ENCODE data around the gene XRN2.

The XRN2 gene

GRCh38 chr20:21301940-21302663 is 1.0 kb upstream of the XRN2 start:
- no peak for DNase-seq

GRCh38 chr20:21302664-21303060 is 469 bp upstream of the XRN2 start:
- DNase-seq: no peak

DNA sequence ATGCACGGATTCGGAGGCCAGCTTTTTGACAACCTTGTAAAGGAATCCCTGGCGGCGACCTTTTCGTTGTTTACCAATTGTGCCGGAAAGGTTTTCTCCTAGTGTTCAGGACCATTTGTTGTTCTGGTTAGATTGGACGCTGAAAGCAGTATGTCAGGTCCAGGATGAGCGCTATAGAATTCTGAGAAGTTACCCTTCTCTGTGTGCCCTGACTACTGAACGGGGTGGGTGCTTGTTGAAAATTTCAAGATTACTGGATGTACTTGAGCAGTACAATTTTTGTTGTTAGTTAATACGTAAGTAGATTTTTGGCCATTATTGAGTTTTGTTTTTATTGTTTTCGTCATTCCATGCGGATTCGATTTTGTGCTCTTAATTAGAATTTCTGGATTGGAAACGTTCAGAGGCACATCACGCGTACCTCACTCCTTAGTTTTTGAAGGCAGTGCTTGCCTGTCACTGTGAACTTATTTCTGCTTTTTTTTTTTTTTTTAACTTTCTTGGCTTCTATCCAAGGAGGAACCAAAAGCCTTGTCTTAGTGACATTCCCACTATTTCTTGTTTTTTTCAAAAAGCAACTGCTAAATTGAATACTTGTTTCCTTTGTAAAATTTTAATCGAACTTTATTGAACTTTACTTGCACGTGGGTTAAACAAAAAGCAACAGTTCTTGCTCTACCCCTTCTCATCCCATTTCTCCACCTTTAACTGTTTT is 898 bp downstream of the XRN2 start:
- peak; percentile 82 for DNase-seq

- DNase-seq: no peak
Observed at GRCh38 chr20:21308340-21308739, 5.2 kb downstream of the XRN2 start.

DNA sequence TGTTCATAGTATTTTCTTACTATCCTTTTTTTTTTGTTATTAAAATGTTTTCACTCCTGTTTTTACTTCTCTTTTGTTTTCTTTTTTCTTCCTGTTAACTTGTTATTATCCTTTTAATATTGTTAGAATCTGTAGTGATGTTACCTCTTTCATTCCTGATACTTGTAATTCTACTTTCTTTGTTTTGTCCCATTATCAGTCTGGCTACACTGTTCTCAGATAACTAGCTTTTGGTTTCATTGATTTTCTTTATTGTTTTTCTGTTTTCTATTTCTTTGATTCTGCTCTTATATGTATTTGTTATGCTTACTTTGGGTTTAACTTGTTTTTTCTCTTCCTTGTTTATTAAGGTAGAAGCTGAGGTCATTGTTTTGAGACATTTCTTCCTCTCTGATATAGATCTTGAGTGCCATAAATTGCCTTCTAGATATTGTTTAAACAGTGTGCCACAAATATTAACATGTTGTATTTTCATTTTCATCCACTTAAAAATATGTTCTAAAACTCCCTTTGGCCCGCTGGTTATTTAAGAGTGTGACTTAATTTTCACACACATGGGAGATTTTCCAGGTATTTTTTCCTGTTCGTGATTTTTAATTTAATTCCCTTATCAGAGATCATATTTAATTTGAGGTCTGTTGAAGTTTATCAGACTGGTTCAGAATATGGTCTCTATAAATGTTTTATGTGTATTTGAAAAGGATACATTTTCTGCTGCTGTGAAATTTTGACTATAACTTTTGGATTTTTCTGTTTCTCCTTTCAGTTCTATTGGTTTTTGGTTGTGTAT is 6.7 kb downstream of the XRN2 start:
- DNase-seq: no peak

- DNase-seq: peak; percentile 44
Observed at GRCh38 chr20:21312813-21313474, 9.8 kb downstream of the XRN2 start.

- DNase-seq: peak; percentile 94
Observed at GRCh38 chr20:21315138-21315537, 12.0 kb downstream of the XRN2 start.

GRCh38 chr20:21322083-21322710 is 19.1 kb downstream of the XRN2 start:
- DNase-seq: no peak

DNA sequence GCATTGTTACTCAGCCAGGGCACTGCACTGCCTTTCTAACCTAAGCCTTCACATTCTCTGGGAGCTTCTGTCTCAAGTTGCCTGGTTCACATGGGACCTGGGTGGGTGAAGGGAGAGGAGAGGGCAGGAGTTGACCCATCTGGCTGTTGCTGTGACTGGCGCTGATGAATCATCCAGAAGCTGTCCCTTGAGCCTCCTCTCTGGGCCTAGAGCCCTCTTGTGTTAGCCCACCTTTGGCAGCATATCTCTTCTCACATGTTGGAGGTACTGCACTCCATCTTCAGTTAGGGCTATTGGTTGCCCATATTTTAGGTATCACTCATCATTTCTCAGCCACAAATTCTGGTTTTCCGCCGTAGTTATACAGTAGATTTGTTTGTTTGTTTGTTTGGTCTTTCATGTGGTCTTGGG is 19.8 kb downstream of the XRN2 start:
- peak; percentile 21 for DNase-seq

DNA sequence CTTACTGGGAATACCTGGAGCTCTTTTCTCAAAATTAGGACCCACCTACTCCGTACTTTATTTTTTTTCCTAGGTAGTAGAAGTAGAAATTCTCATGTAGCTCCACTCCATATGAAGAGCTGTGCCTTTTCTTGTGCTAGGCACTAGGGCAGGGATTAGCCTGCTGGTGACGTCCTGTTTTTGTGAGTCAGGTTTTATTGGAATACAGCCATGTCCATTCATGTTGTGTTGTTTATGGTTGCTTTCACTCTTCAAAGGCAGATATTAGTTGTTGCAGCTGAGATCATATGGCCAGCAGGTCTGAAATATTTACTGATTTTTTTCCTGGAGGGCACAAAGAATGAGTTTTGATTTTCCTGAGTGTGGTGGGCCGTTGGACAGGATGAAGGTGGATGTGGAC is 20.5 kb downstream of the XRN2 start:
- peak; percentile 77 for DNase-seq

DNA sequence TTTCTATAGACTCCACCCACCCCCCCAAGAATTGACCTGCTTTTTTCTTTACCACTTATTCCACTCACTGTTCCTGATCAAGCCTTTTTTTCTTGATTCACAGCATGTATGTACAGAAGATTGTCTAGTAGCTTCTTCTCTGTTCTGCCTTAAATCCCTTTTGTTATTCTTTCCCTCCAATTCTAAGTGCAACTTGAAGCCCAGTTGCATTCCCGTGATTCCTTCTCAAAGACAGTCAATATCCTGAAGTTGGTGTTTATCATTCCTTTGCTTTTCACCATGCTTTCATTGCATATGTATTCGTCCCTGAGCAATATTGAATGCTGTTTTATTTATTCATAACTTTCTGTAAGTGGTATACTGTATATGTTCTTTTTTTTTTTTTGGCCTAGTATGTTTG is 21.0 kb downstream of the XRN2 start:
- DNase-seq: no peak

- peak; percentile 70 for DNase-seq
Observed at GRCh38 chr20:21325296-21325695, 22.2 kb downstream of the XRN2 start.

DNA sequence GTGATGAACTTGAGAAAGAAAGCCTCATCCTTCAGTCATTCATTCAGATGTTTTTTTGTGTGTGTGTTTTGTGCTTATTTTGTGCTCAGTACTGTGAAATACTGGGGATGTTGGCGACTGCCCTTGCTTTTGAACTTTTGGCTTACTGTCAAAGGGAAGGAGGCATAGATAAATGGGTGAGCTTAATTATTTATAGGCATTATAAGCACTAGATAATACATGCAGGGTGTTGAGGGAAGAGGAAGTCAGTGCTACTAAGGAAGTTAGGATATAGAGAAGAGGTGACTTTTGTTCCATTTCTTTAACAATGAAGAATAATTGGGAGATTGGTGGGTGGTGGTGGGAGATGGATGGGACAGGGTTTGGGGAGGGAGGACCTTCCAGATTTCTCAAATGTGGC is 23.6 kb downstream of the XRN2 start:
- no peak for DNase-seq

GRCh38 chr20:21336455-21337151 is 33.5 kb downstream of the XRN2 start:
- DNase-seq: no peak

- DNase-seq: no peak
Observed at GRCh38 chr20:21338291-21338690, 35.2 kb downstream of the XRN2 start.

GRCh38 chr20:21339499-21339898 is 36.4 kb downstream of the XRN2 start:
- peak; percentile 50 for DNase-seq

GRCh38 chr20:21340991-21341697 is 38.0 kb downstream of the XRN2 start:
- no peak for DNase-seq

- no peak for DNase-seq
Observed at GRCh38 chr20:21342656-21343345, 39.7 kb downstream of the XRN2 start.

GRCh38 chr20:21344206-21344900 is 41.2 kb downstream of the XRN2 start:
- DNase-seq: no peak

DNA sequence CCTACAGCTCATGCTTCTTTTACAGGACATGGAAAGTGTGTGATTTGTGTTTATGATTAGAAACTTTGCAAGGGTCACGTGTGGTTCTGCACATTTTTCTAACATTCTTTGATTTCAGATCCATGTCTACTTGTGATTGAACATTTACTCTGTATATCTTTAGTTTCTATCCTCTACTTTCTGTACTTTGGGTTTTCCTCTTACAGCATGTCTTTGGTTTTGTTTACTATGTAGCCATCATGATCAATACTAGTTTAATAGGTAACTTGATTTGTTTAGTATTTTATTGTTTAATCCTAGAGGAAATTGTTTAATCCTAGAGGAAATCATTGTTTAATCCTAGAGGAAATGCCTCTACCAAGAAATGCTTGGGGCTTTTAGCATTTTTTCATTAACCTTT is 41.8 kb downstream of the XRN2 start:
- DNase-seq: no peak

Data from suppressor macrophage treated with lipopolysaccharide for 4 hours (primary cell).